HepG2 (cell line): ENCODE data around the gene NME8. TPM values are rescaled to one million over a fixed set of nuclear protein-coding genes. Genes with fewer than 3 reads are reported as not detected.

Experiments
- AHR ChIP-seq: IDR thresholded peaks from 2 replicates; pipeline ENCODE4 v1.6.1; 2018; ENCODE audit warnings: missing genetic modification reagents, missing compliant biosample characterization
- BORCS8-MEF2B ChIP-seq: sonication (generic); formaldehyde crosslinking; IDR thresholded peaks from 2 replicates; pipeline ENCODE4 v1.8.0; 2022; ENCODE audit warnings: mild to moderate bottlenecking, missing genetic modification reagents
- CTCF ChIP-seq: sonication (generic); formaldehyde crosslinking; IDR thresholded peaks from 2 replicates; pipeline ENCODE4 v1.5.0; 2020; ENCODE audit warnings: mild to moderate bottlenecking, missing genetic modification reagents, moderate library complexity
- DZIP1 ChIP-seq: sonication (generic); formaldehyde crosslinking; IDR thresholded peaks from 2 replicates; pipeline ENCODE4 v1.5.0; 2020; ENCODE audit warnings: mild to moderate bottlenecking, missing genetic modification reagents
- GPBP1L1 ChIP-seq: sonication (generic); formaldehyde crosslinking; IDR thresholded peaks from 2 replicates; pipeline ENCODE4 v1.5.0; 2020; ENCODE audit warnings: mild to moderate bottlenecking, missing genetic modification reagents
- KDM6A ChIP-seq: IDR thresholded peaks from 2 replicates; pipeline ENCODE4 v1.6.1; 2016; ENCODE audit warnings: low read depth
- MAX ChIP-seq: IDR thresholded peaks from 2 replicates; pipeline ENCODE4 v1.6.1; 2012; ENCODE audit warnings: inconsistent platforms
- MEF2D ChIP-seq: sonication (generic); formaldehyde crosslinking; IDR thresholded peaks from 2 replicates; pipeline ENCODE4 v1.5.1; 2020; ENCODE audit warnings: mild to moderate bottlenecking, missing genetic modification reagents
- MYC ChIP-seq: sonication (generic); formaldehyde crosslinking; IDR thresholded peaks from 2 replicates; pipeline ENCODE4 v1.9.0; 2021; ENCODE audit warnings: missing genetic modification reagents, borderline replicate concordance
- PREB ChIP-seq: sonication (generic); formaldehyde crosslinking; IDR thresholded peaks from 2 replicates; pipeline ENCODE4 v1.4.0; 2020; ENCODE audit warnings: missing genetic modification reagents
- REPIN1 ChIP-seq: sonication (generic); formaldehyde crosslinking; IDR thresholded peaks from 2 replicates; pipeline ENCODE4 v1.8.0; 2022; ENCODE audit warnings: missing genetic modification reagents, low read depth, mild to moderate bottlenecking, borderline replicate concordance
- TAF1 ChIP-seq: sonication (generic); formaldehyde crosslinking; IDR thresholded peaks from 2 replicates; pipeline ENCODE4 v1.4.0; 2020; ENCODE audit warnings: missing genetic modification reagents
- ZHX1 ChIP-seq: sonication (generic); formaldehyde crosslinking; IDR thresholded peaks from 2 replicates; pipeline ENCODE4 v1.8.1; 2022; ENCODE audit warnings: low read depth, mild to moderate bottlenecking, missing genetic modification reagents
- ZNF296 ChIP-seq: sonication (generic); formaldehyde crosslinking; conservative IDR thresholded peaks from 2 replicates; pipeline ENCODE4 v1.5.0; 2020; ENCODE audit warnings: mild to moderate bottlenecking, missing genetic modification reagents
- ZNF354B ChIP-seq: sonication (generic); formaldehyde crosslinking; IDR thresholded peaks from 2 replicates; pipeline ENCODE4 v1.8.0; 2022; ENCODE audit warnings: mild to moderate bottlenecking, missing genetic modification reagents
- ZNF430 ChIP-seq: sonication (generic); formaldehyde crosslinking; IDR thresholded peaks from 2 replicates; pipeline ENCODE4 v1.9.0; 2021; ENCODE audit warnings: mild to moderate bottlenecking, missing genetic modification reagents
- ZNF432 ChIP-seq: sonication (generic); formaldehyde crosslinking; IDR thresholded peaks from 2 replicates; pipeline ENCODE4 v1.5.0; 2020; ENCODE audit warnings: missing genetic modification reagents, mild to moderate bottlenecking, borderline replicate concordance
- ZNF451 ChIP-seq: sonication (generic); formaldehyde crosslinking; IDR thresholded peaks from 2 replicates; pipeline ENCODE4 v1.5.0; 2020; ENCODE audit warnings: mild to moderate bottlenecking, missing genetic modification reagents
- ZNF619 ChIP-seq: sonication (generic); formaldehyde crosslinking; IDR thresholded peaks from 2 replicates; pipeline ENCODE4 v1.4.0; 2020; ENCODE audit warnings: mild to moderate bottlenecking, missing genetic modification reagents
- polyA plus RNA-seq, 8 experiments: library from polyadenylated mRNA; depleted of rRNA in 3 of 8; stranded (reverse) in 7 of 8; unstranded in 1 of 8; fragments of >200 nt; fragmentation: Illumina TruSeq in 4 of 8; extraction: Trizol in 4 of 8; gene quantifications; 2 replicates each; pipeline versions ENCODE4 v1.2.1 to v1.2.3, GENCODE V29; 2011 to 2016; ENCODE audit warnings: low read depth in 4 of 8, missing spikeins in 1 of 8, mixed read lengths in 1 of 8; ENCODE audit not compliant: insufficient read depth in 1 of 8
- total RNA-seq, 5 experiments: library from RNA; depleted of rRNA; stranded (reverse); fragments of >200 nt; fragmentation: Illumina TruSeq; extraction: Trizol; gene quantifications; 2 replicates each; pipeline ENCODE4 v1.2.3, GENCODE V29; 2016; ENCODE audit warnings: low read depth in 1 of 5

NME8 gene
- total and polyA plus RNA-seq, 2 of the 13 experiments (the other 11 are each of a cell fraction or from before 2014, with no cell fraction given): not detected

- TF ChIP-seq ZHX1 (CRISPR knock-in tag) (0 out of 2 replicates have a peak, but pooled peaks have one; percentile 71), PREB (CRISPR knock-in tag) (peak; percentile 26; the same call in 1 of the 2 replicates), ZNF430 (CRISPR knock-in tag) (peak; percentile 49; the same call in 1 of the 2 replicates), ZNF354B (CRISPR knock-in tag) (peak; percentile 59; the same call in 1 of the 2 replicates), REPIN1 (peak; percentile 32; the same call in 1 of the 2 replicates), GPBP1L1 (no peak), CTCF (peak; percentile 26; the same call in 1 of the 2 replicates), ZNF296 (0 out of 2 replicates have a peak, but pooled peaks have one; percentile 46), ZNF619 (CRISPR knock-in tag) (no peak), ZNF432 (no peak), MEF2D (CRISPR knock-in tag) (0 out of 2 replicates have a peak, but pooled peaks have one; percentile 34), BORCS8-MEF2B (no peak; the same call in 1 of the 2 replicates), AHR (CRISPR knock-in tag) (peak; percentile 32; the same call in 1 of the 2 replicates), DZIP1 (CRISPR knock-in tag) (peak; percentile 22; the same call in 1 of the 2 replicates), MAX (peak; percentile 85), ZNF451 (peak; percentile 54; the same call in 1 of the 2 replicates), KDM6A (CRISPR knock-in tag) (no peak), TAF1 (CRISPR knock-in tag) (peak; percentile 37), MYC (peak; percentile 56; the same call in 1 of the 2 replicates)
Measured at GRCh38 chr7:37916017-37916672, 67.7 kb downstream of the NME8 start (continued).
